ENCODE results near the gene CNDP2.

DNA sequence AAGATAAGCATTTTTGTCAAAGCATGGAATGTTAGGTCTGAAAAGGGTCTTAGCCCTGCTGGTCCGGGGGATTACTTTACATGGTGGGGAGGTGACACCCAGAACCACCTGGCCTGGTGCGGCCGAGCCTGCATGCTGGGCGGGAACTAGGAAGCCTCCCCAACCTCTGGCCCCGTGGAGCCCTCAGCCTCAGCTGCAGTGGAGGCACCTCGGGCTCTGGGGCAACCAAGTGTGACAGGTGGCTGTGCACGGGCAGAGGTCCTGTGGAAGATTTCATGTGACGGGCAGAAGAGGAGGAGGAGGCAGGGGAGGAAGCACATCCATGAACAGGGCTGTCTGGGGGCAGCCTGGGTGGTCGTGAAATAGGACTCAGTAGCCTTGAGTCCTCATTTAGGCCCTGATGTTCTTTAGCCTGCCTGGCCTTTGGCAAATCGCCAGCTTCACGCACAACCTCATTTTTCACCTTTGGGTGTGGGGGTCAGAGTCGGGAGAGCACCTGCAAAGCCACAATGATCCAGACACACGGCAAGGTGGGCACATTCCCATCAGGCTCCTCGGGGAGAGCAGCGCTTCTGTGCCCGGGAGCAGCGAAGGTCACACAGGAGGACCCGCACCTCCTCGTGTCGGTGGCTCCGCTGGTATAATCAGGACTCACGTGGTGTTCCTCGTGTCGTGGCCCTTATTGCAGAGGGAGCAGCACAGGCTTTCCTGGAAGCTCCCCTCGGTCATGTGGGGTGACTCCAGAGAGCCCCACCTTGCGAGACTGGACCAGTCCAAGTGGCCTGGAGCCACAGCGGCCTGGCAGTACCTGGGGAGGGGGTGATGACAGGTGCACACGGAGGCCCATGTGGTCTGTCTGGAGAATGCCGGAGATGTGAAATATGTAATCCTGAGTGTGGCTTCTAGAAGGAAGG is 13.9 kb downstream of the CNDP2 start:
- TF ChIP-seq CSDC2 (CRISPR knock-in tag; IDR thresholded peaks at IDR 0.05) (no peak), RARB (CRISPR knock-in tag; IDR thresholded peaks at IDR 0.05) (no peak), OSR1 (CRISPR knock-in tag; IDR thresholded peaks at IDR 0.05) (no peak), ISL1 (CRISPR knock-in tag; IDR thresholded peaks at IDR 0.05) (no peak), ZC3H10 (CRISPR knock-in tag; IDR thresholded peaks at IDR 0.05) (no peak), PPARA (CRISPR knock-in tag; IDR thresholded peaks at IDR 0.05; ENCODE audit: borderline replicate concordance) (no peak), ZFP3 (CRISPR knock-in tag; IDR thresholded peaks at IDR 0.05) (no peak)
- TF ChIP-seq, protein P1, sequence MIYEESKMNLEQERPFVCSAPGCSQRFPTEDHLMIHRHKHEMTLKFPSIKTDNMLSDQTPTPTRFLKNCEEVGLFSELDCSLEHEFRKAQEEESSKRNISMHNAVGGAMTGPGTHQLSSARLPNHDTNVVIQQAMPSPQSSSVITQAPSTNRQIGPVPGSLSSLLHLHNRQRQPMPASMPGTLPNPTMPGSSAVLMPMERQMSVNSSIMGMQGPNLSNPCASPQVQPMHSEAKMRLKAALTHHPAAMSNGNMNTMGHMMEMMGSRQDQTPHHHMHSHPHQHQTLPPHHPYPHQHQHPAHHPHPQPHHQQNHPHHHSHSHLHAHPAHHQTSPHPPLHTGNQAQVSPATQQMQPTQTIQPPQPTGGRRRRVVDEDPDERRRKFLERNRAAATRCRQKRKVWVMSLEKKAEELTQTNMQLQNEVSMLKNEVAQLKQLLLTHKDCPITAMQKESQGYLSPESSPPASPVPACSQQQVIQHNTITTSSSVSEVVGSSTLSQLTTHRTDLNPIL (CRISPR knock-in tag; IDR thresholded peaks at IDR 0.05; ENCODE audit: low read depth) = no peak
- TF ChIP-seq, protein P2, sequence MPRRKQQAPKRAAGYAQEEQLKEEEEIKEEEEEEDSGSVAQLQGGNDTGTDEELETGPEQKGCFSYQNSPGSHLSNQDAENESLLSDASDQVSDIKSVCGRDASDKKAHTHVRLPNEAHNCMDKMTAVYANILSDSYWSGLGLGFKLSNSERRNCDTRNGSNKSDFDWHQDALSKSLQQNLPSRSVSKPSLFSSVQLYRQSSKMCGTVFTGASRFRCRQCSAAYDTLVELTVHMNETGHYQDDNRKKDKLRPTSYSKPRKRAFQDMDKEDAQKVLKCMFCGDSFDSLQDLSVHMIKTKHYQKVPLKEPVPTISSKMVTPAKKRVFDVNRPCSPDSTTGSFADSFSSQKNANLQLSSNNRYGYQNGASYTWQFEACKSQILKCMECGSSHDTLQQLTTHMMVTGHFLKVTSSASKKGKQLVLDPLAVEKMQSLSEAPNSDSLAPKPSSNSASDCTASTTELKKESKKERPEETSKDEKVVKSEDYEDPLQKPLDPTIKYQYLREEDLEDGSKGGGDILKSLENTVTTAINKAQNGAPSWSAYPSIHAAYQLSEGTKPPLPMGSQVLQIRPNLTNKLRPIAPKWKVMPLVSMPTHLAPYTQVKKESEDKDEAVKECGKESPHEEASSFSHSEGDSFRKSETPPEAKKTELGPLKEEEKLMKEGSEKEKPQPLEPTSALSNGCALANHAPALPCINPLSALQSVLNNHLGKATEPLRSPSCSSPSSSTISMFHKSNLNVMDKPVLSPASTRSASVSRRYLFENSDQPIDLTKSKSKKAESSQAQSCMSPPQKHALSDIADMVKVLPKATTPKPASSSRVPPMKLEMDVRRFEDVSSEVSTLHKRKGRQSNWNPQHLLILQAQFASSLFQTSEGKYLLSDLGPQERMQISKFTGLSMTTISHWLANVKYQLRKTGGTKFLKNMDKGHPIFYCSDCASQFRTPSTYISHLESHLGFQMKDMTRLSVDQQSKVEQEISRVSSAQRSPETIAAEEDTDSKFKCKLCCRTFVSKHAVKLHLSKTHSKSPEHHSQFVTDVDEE (CRISPR knock-in tag; IDR thresholded peaks at IDR 0.05) = no peak
- TF ChIP-seq, protein P3, sequence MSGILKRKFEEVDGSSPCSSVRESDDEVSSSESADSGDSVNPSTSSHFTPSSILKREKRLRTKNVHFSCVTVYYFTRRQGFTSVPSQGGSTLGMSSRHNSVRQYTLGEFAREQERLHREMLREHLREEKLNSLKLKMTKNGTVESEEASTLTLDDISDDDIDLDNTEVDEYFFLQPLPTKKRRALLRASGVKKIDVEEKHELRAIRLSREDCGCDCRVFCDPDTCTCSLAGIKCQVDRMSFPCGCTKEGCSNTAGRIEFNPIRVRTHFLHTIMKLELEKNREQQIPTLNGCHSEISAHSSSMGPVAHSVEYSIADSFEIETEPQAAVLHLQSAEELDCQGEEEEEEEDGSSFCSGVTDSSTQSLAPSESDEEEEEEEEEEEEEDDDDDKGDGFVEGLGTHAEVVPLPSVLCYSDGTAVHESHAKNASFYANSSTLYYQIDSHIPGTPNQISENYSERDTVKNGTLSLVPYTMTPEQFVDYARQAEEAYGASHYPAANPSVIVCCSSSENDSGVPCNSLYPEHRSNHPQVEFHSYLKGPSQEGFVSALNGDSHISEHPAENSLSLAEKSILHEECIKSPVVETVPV (CRISPR knock-in tag; IDR thresholded peaks at IDR 0.05) = no peak

Data from SK-N-SH treated with all-trans-retinoic acid at 6 μM for 48 hours (cell line).